ENCODE measurements around the gene MGP. TPM values are rescaled to one million over a fixed set of nuclear protein-coding genes. Genes with fewer than 3 reads are reported as not detected.

MGP gene
- total and polyA plus RNA-seq, 2 of the 4 experiments (the other 2 are of a cell fraction) = 1.4 to 2.7 TPM

DNA sequence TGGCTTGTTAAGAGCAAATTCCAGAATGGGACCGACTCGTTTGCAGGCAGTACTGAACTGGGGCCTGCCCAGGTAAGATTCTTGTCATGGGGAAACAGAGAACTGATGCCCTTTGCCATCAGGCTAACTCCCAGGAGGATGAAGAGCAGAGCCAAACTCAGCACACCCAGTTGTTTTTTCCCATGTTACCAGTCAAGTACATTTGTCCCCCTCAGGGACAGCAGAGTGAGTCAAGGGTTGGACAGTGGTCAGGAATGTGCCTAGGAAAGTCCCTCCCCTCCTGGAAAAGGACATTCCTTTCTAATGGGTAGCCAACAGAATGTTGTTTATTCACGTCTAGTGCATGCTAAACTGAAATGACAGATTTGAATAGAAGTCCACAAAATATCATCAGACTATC, 43.9 kb downstream of the MGP start:
- H3K9me1 ChIP-seq (ENCODE audit: insufficient read depth, low read length) = no peaks in the 10 kb centered on the region; the same call in none of the 2 replicates
- no peaks in the 10 kb centered on the region for H3K27me3 ChIP-seq (ENCODE audit: control insufficient read depth, insufficient read depth, low read length)
- peak overlapping the region; percentile 31 for H2AK5ac ChIP-seq (ENCODE audit: low read depth, low read length)
- intact Hi-C loops (cut with micrococcal nuclease) (loop anchor here (10.0 kb wide), 1 partner anchor 207 kb away; no protein-coding TSS in a partner anchor), in situ Hi-C loops (cut with MboI; ENCODE audit: low sequenced_read_pairs) (loop anchor here (5.0 kb wide), 1 partner anchor 156 kb away; no protein-coding TSS in a partner anchor), dilution Hi-C loops (cut with HindIII; ENCODE audit: low sequenced_read_pairs, unreplicated experiment) (no loop called here)
- H3K9me3 ChIP-seq (ENCODE audit: control insufficient read depth, insufficient read depth, low read length) = no peaks in the 10 kb centered on the region
- no peaks in the 10 kb centered on the region for H3K79me1 ChIP-seq (ENCODE audit: low read depth in 1 of 2, low read length in 2 of 2)
- H2BK120ac ChIP-seq (ENCODE audit: low read depth, low read length) = peak overlapping the region; percentile 72
- peak overlapping the region; percentile 70 for H4K91ac ChIP-seq (ENCODE audit: insufficient read depth, low read depth, low read length)
- TF ChIP-seq, protein P1, sequence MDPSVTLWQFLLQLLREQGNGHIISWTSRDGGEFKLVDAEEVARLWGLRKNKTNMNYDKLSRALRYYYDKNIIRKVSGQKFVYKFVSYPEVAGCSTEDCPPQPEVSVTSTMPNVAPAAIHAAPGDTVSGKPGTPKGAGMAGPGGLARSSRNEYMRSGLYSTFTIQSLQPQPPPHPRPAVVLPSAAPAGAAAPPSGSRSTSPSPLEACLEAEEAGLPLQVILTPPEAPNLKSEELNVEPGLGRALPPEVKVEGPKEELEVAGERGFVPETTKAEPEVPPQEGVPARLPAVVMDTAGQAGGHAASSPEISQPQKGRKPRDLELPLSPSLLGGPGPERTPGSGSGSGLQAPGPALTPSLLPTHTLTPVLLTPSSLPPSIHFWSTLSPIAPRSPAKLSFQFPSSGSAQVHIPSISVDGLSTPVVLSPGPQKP (IDR thresholded peaks at IDR 0.05; ENCODE audit: borderline replicate concordance, low read depth, low read length) = no peak
- no peak for TF ChIP-seq RAD21 (IDR thresholded peaks at IDR 0.05; ENCODE audit: low read length)
- no peak for TF ChIP-seq CEBPB (IDR thresholded peaks at IDR 0.05; ENCODE audit: low read depth, low read length)
- TF ChIP-seq, protein P2, sequence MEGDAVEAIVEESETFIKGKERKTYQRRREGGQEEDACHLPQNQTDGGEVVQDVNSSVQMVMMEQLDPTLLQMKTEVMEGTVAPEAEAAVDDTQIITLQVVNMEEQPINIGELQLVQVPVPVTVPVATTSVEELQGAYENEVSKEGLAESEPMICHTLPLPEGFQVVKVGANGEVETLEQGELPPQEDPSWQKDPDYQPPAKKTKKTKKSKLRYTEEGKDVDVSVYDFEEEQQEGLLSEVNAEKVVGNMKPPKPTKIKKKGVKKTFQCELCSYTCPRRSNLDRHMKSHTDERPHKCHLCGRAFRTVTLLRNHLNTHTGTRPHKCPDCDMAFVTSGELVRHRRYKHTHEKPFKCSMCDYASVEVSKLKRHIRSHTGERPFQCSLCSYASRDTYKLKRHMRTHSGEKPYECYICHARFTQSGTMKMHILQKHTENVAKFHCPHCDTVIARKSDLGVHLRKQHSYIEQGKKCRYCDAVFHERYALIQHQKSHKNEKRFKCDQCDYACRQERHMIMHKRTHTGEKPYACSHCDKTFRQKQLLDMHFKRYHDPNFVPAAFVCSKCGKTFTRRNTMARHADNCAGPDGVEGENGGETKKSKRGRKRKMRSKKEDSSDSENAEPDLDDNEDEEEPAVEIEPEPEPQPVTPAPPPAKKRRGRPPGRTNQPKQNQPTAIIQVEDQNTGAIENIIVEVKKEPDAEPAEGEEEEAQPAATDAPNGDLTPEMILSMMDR (conservative IDR thresholded peaks at IDR 0.05; ENCODE audit: low read depth, low read length) = no peak
- TF ChIP-seq, protein P3, sequence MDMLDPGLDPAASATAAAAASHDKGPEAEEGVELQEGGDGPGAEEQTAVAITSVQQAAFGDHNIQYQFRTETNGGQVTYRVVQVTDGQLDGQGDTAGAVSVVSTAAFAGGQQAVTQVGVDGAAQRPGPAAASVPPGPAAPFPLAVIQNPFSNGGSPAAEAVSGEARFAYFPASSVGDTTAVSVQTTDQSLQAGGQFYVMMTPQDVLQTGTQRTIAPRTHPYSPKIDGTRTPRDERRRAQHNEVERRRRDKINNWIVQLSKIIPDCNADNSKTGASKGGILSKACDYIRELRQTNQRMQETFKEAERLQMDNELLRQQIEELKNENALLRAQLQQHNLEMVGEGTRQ (IDR thresholded peaks at IDR 0.05; ENCODE audit: low read depth, low read length) = no peak
- TF ChIP-seq CHD1 (IDR thresholded peaks at IDR 0.05; ENCODE audit: low read depth, low read length) = no peak
- no peak overlapping the region for H3K4me3 ChIP-seq (ENCODE audit: insufficient read depth, low read depth, low read length)
- ATAC-seq (ENCODE audit: low read depth) (peak; percentile 59), DNase-seq (peak; percentile 54)
- H3K14ac ChIP-seq (replicated peaks; ENCODE audit: low read depth, low read length) = 0 out of 2 replicates have a peak overlapping the region, but pooled peaks have one; percentile 10
- peak overlapping the region; percentile 11; the same call in 1 of the 2 replicates for H3K4me2 ChIP-seq (ENCODE audit: low read depth, low read length)
- H2AFZ ChIP-seq (replicated peaks; ENCODE audit: low read length, poor library complexity) = peak overlapping the region; percentile 35
- H3K4ac ChIP-seq (ENCODE audit: low read depth, low read length) = peak overlapping the region; percentile 53
- H3K36me3 ChIP-seq (ENCODE audit: control insufficient read depth, insufficient read depth, low read length) = no peaks in the 10 kb centered on the region
- peaks cover 3% of the 10 kb centered on the region; the same call in 1 of the 2 replicates for H3K4me1 ChIP-seq (ENCODE audit: control insufficient read depth, insufficient read depth, low read length)
- peak overlapping the region; percentile 6; the same call in 1 of the 2 replicates for H3K27ac ChIP-seq (ENCODE audit: insufficient read depth, low read length)
- POLR2A ChIA-PET (ENCODE audit: unreplicated experiment) = no interaction called here
- no peak overlapping the region for H3K56ac ChIP-seq (ENCODE audit: extremely low read depth, insufficient read depth, low read length)
- peak overlapping the region; percentile 79 for H3K18ac ChIP-seq (ENCODE audit: low read depth, low read length)
- peak overlapping the region; percentile 74 for H2BK5ac ChIP-seq (ENCODE audit: low read depth, low read length, poor library complexity, severe bottlenecking)
- peak overlapping the region; percentile 45 for H4K5ac ChIP-seq (ENCODE audit: low read depth, low read length)
- no peak overlapping the region for H3K23ac ChIP-seq (ENCODE audit: low read depth, low read length)
- no TSS peak for BruUV-seq (replicated peaks)
- H2BK15ac ChIP-seq (ENCODE audit: low read depth, low read length) = peak overlapping the region; percentile 81; the same call in 2 of the 3 replicates
- CTCF ChIA-PET = no interaction called here
- H2AK9ac ChIP-seq (replicated peaks; ENCODE audit: low read depth, low read length, poor library complexity) = peak overlapping the region; percentile 60
- peak overlapping the region; percentile 54 for H2BK20ac ChIP-seq (ENCODE audit: low read depth, low read length)
- H4K20me1 ChIP-seq (ENCODE audit: insufficient read depth, low read length) = no peaks in the 10 kb centered on the region
- H3K9ac ChIP-seq (ENCODE audit: low read depth, low read length) = no peak overlapping the region
- peak overlapping the region in 1 of 2 experiments; percentile 44; a peak in 1 of 4 replicates for H4K8ac ChIP-seq (ENCODE audit: low read depth in 2 of 2, low read length in 2 of 2)
- WGBS, 2 experiments (ENCODE audit: extremely low coverage in 2 of 2, insufficient read length in 1 of 2) = no CpG with 5 or more reads among the region's 3 CpGs

Measured in IMR-90 (cell line).